SK-N-MC (cell line): ENCODE data around the gene AARS2.

Source experiments
- EZH2 ChIP-seq: fragments of 200-600 bp; sonication (generic); IDR thresholded peaks from one replicate; pipeline ENCODE4 v1.6.1; 2017; ENCODE audit warnings: antibody characterized with exemption
- FOXP2 ChIP-seq: optimal IDR thresholded peaks from 2 replicates; pipeline ENCODE3; 2011; ENCODE audit warnings: mild to moderate bottlenecking, moderate library complexity; ENCODE audit not compliant: insufficient read depth; ENCODE audit errors: extremely low read length, control extremely low read depth
- POLR2AphosphoS5 ChIP-seq: IDR thresholded peaks from 2 replicates; pipeline ENCODE4 v1.6.1; 2012; ENCODE audit warnings: mild to moderate bottlenecking, low read depth, low read length, borderline replicate concordance

- no peak for TF ChIP-seq EZH2
- TF ChIP-seq POLR2AphosphoS5: no peak
- no peak for TF ChIP-seq FOXP2
Observed at GRCh38 chr6:44292661-44293365, 20.3 kb downstream of the AARS2 start.
